DMS79 (cell line): ENCODE data around the gene PPIL1.
A peak's percentile ranks its signal among the peaks of the same experiment; 100 is the strongest.
"Not testable (repeated sequence)": the region's sequence is repeated elsewhere in the genome, so short reads cannot be mapped to it uniquely, and the experiment has no call there.

Source experiments
- DNase-seq: peaks from one replicate; lab custom pipeline; 2025; lab: John Stamatoyannopoulos, UW

Gene PPIL1

GRCh38 chr6:36874443-36875249 lies at the start of gene PPIL1:
Gene PPIL1 (minus strand): TSS chr6:36874803. CDS start chr6:36874772, 31 bp downstream.
- DNase-seq: peak; percentile 96

GRCh38 chr6:36924131-36924530 lies 49.5 kb upstream of the PPIL1 start:
- no peak for DNase-seq

GRCh38 chr6:36920546-36920945 lies 45.9 kb upstream of the PPIL1 start:
- no peak for DNase-seq

GRCh38 chr6:36920049-36920448 lies 45.4 kb upstream of the PPIL1 start:
- DNase-seq: no peak

- DNase-seq: no peak
These were observed 43.1 kb upstream of the PPIL1 start for GRCh38 chr6:36917541-36918193.

GRCh38 chr6:36916126-36916525 lies 41.5 kb upstream of the PPIL1 start:
- no peak for DNase-seq

- no peak for DNase-seq
These were observed 41.0 kb upstream of the PPIL1 start for GRCh38 chr6:36915599-36915998.

- no peak for DNase-seq
These were observed 39.7 kb upstream of the PPIL1 start for GRCh38 chr6:36914227-36914794.

GRCh38 chr6:36913082-36913481 lies 38.5 kb upstream of the PPIL1 start:
- DNase-seq: no peak

GRCh38 chr6:36912586-36912985 lies 38.0 kb upstream of the PPIL1 start:
- peak; percentile 83 for DNase-seq

- no peak for DNase-seq
These were observed 37.4 kb upstream of the PPIL1 start for GRCh38 chr6:36912030-36912454.

GRCh38 chr6:36908747-36909146 lies 34.1 kb upstream of the PPIL1 start:
- no peak for DNase-seq

GRCh38 chr6:36907781-36908180 lies 33.2 kb upstream of the PPIL1 start:
- peak; percentile 47 for DNase-seq

GRCh38 chr6:36906539-36907325 lies 32.1 kb upstream of the PPIL1 start:
- DNase-seq: peak; percentile 86

- DNase-seq: no peak
These were observed 30.3 kb upstream of the PPIL1 start for GRCh38 chr6:36904851-36905393.

- no peak for DNase-seq
These were observed 29.5 kb upstream of the PPIL1 start for GRCh38 chr6:36904114-36904513.

- no peak for DNase-seq
These were observed 23.0 kb upstream of the PPIL1 start for GRCh38 chr6:36897609-36898008.

GRCh38 chr6:36893976-36894932 lies 19.7 kb upstream of the PPIL1 start:
- DNase-seq: no peak

- not testable (repeated sequence) for DNase-seq
These were observed 16.6 kb upstream of the PPIL1 start for GRCh38 chr6:36891153-36891552.

GRCh38 chr6:36890112-36890663 lies 15.6 kb upstream of the PPIL1 start:
- DNase-seq: no peak
